ENCODE measurements around the gene SOAT1. TPM values are rescaled to one million over a fixed set of nuclear protein-coding genes. Genes with fewer than 3 reads are reported as not detected.

The SOAT1 gene
- total and polyA plus RNA-seq, 12 donors = 36.9 to 803 (median 239) TPM

DNA sequence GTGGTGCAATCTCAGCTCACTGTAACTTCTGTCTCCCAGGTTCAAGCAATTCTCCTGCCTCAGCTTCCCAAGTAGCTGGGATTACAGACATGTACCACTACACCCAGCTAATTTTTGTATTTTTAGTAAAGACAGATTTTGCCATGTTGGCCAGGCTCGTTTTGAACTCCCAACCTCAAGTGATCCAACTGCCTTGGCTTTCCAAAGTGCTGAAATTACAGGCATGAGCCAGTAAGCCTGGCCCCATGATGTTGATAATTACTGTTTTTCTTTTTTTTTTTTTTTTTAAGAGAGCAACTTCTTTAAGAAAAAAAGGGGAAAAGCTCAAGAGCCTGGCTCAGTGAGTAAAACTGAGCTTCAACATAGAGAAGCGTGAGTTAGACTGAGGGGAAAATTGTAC, 9.6 kb upstream of the SOAT1 start:
- Histone ChIP-seq H3K27ac (no peak overlapping the region), H3K4me3 (no peak overlapping the region), H3K27me3 (no peaks in the 10 kb centered on the region), H3K9me3 (replicated peaks in 1 of 3) (no peaks in the 10 kb centered on the region), H3K36me3 (replicated peaks in 1 of 2) (no peaks in the 10 kb centered on the region), H3K4me1 (replicated peaks in 1 of 2) (no peaks in the 10 kb centered on the region)
- TF ChIP-seq, protein P1, sequence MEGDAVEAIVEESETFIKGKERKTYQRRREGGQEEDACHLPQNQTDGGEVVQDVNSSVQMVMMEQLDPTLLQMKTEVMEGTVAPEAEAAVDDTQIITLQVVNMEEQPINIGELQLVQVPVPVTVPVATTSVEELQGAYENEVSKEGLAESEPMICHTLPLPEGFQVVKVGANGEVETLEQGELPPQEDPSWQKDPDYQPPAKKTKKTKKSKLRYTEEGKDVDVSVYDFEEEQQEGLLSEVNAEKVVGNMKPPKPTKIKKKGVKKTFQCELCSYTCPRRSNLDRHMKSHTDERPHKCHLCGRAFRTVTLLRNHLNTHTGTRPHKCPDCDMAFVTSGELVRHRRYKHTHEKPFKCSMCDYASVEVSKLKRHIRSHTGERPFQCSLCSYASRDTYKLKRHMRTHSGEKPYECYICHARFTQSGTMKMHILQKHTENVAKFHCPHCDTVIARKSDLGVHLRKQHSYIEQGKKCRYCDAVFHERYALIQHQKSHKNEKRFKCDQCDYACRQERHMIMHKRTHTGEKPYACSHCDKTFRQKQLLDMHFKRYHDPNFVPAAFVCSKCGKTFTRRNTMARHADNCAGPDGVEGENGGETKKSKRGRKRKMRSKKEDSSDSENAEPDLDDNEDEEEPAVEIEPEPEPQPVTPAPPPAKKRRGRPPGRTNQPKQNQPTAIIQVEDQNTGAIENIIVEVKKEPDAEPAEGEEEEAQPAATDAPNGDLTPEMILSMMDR (IDR thresholded peaks at IDR 0.05) = no peak
- TF ChIP-seq POLR2A (IDR thresholded peaks at IDR 0.05) = no peak
- no peak for DNase-seq
- intact Hi-C loops (cut with DNase I) = loop anchor here in 1 of 2 donors (10.0 kb wide), 1 partner anchor 81 kb away; the partner anchor contains the start of gene AXDND1
- 62 to 72% (median 69%) methylated on average over 2 of the region's 2 CpGs for WGBS, 4 donors

DNA sequence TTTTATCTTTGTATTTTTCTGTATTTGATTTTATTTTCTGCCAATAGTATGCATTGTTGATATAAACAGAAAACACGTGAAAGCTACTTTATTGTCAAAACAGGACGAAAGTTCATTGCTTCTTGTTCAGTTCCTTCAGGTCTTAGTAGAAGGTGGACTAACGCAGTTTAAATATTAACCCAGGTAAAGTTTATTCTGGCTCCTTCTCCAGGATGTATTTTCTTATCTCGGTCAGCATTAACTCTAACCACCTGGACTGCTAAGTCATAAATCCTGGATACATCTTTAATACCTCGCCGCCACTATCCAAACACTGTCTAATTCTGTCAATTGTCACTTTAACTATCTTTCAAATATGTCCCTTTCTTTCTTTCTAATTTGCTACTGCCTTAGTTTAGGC, 5.7 kb upstream of the SOAT1 start:
- DNase-seq = no peak
- H3K4me1 ChIP-seq (replicated peaks in 1 of 2) = peaks cover 0 to 5% of the 10 kb centered on the region in 2 donors
- no peak overlapping the region for H3K27ac ChIP-seq
- no peaks in the 10 kb centered on the region for H3K36me3 ChIP-seq (replicated peaks in 1 of 2)
- no peaks in the 10 kb centered on the region for H3K27me3 ChIP-seq
- H3K9me3 ChIP-seq (replicated peaks in 1 of 3) = no peaks in the 10 kb centered on the region
- 91 to 94% (median 92%) methylated on average over 6 of the region's 6 CpGs for WGBS, 4 donors
- TF ChIP-seq POLR2A (IDR thresholded peaks at IDR 0.05) = no peak
- intact Hi-C loops (cut with DNase I) = loop anchor here in 1 of 2 donors (10.0 kb wide), 1 partner anchor 77 kb away; the partner anchor contains the start of gene AXDND1
- no peak overlapping the region for H3K4me3 ChIP-seq

DNA sequence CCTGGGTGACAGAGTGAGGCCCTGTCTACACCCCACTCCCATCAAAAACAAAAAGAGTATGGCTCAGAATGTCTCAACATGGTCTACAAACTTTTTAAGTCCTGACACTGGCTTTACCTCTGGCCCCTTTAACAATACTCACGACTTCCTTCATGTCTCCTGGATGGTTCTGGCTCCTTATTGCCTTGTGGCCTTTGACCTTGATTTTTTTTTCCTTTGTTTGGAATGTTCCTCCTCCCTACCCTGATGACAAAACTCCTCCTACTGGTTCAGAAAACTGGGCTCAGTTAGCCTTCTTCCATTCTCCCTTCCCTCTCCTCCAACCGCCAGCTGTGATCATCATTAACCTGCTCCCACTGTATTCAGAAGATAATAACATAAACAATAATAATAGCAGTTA, 4.6 kb upstream of the SOAT1 start:
- no peak overlapping the region for H3K4me3 ChIP-seq

DNA sequence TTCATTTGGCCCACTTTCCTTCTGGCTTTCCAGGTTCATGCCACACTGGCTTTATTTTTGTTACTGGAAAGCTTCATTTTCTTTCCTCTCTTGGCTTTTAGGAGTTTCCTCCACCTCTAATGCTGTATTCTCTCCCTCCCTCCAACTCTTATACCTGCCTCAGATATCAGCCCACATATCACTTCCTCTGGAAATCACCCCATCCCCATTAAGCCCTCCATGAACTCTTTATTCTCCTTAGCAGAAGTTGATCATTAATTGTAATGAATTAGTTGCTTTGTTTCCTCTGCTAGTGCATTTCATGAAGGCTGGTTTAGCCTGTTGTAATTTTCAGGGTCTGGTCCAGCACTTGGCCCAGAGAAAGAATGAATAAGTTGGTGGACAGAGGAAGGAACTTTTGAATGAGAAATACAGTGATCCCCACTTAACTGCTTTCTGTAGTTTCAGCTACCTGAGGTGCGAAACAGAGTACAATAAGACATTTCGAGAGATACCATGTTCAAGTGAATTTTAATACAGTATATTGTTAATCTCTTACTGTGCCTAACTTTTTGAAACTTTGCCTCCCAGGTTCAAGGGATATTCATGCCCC, 1.7 kb downstream of the SOAT1 start:
- Histone ChIP-seq H3K4me3 (peak overlapping the region in 2 of 4 donors; percentile 87 to 97), H3K27ac (peak overlapping the region; percentile 86 to 97 (median 94)), H3K9me3 (replicated peaks in 1 of 3) (no peaks in the 10 kb centered on the region), H3K4me1 (replicated peaks in 1 of 2) (peaks cover 22 to 43% of the 10 kb centered on the region in 2 donors), H3K27me3 (no peaks in the 10 kb centered on the region), H3K36me3 (replicated peaks in 1 of 2) (no peaks in the 10 kb centered on the region)
- TF ChIP-seq, protein P1 (IDR thresholded peaks at IDR 0.05) = no peak
- no peak for TF ChIP-seq POLR2A (IDR thresholded peaks at IDR 0.05)
- intact Hi-C loops (cut with DNase I) = loop anchor here in 1 of 2 donors (10.0 kb wide), 1 partner anchor 70 kb away; the partner anchor contains the start of gene AXDND1
- WGBS, 4 donors = 39 to 63% (median 47%) methylated on average over 2 of the region's 2 CpGs
- no peak for DNase-seq

More for the DNA sequence above, 4.6 kb upstream of the SOAT1 start:
- Histone ChIP-seq H3K27ac (no peak overlapping the region), H3K27me3 (no peaks in the 10 kb centered on the region), H3K9me3 (replicated peaks in 1 of 3) (no peaks in the 10 kb centered on the region), H3K4me1 (replicated peaks in 1 of 2) (peaks cover 0 to 7% of the 10 kb centered on the region in 2 donors), H3K36me3 (replicated peaks in 1 of 2) (no peaks in the 10 kb centered on the region)
- intact Hi-C loops (cut with DNase I) = loop anchor here in 1 of 2 donors (10.0 kb wide), 1 partner anchor 76 kb away; the partner anchor contains the start of gene AXDND1
- WGBS, 4 donors = 53 to 65% (median 57%) methylated on average over 2 of the region's 2 CpGs
- DNase-seq = no peak
- TF ChIP-seq POLR2A (IDR thresholded peaks at IDR 0.05) = no peak
- TF ChIP-seq, protein P1 (IDR thresholded peaks at IDR 0.05) = no peak
